Erythroblast (primary cell): ENCODE measurements around the gene KLF4.
"Not testable (repeated sequence)": the region's sequence is repeated elsewhere in the genome, so short reads cannot be mapped to it uniquely, and the experiment has no call there.

Experiments
- DNase-seq, 2 experiments: peaks; one replicate each; lab custom pipeline; 2025; lab: John Stamatoyannopoulos, UW
- GATA1 ChIP-seq: IDR thresholded peaks from 2 replicates; pipeline ENCODE4 v1.6.1; 2011; ENCODE audit warnings: low read depth, mild to moderate bottlenecking, control low read depth, low read length, moderate library complexity
- POLR2A ChIP-seq: IDR thresholded peaks from 2 replicates; pipeline ENCODE4 v1.6.1; 2011; ENCODE audit warnings: mild to moderate bottlenecking, low read length

Gene KLF4

DNA sequence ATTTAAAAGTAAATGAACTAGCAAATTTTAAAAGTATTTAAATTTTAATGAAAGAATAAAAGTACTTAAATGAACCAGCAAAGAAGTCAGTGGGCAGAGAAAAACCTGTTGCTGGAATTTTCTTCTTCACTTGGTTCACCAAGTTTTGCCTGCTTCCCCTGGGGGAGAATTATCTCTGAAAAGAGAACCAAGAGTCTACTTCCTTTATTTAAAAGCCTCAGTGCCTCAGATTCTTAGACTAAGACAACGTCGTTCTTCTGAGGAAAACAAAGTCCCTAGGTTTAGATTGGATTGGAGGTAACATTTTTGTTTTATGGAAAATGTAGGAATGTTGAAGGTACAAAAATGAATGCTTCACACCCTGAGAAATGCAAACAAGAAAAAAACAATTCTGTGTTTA is 7.4 kb upstream of the KLF4 start:
- no peak for TF ChIP-seq GATA1
- TF ChIP-seq POLR2A = no peak
- no peak for DNase-seq

DNA sequence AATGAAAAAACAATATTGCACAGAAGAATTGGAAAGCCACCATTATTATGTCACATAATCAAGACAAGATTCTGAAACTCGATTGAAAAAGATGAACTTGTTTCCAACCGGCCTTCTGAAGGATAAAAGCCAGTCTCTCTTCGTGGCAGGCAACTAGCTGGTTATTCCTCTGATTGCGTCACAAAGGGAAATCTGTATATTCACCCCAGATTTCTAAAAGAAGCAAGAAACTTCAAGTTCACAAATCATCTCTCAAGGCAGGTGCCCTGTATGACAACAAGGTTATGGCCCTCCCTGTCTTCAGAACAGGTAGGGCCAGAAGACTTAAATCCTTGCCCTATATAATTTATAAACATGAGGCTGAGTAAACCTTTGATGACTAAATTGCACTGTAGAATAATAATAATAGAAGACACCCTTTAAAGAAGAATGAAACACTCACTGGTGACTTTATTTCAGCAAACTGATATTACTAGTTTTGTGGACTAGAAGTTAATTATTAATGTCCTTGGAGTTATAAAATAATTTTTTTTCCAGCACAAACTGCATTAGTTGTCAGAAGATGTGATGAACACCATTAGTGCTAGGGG is 2.9 kb upstream of the KLF4 start:
- no peak for TF ChIP-seq POLR2A
- no peak for TF ChIP-seq GATA1
- no peak for DNase-seq

DNA sequence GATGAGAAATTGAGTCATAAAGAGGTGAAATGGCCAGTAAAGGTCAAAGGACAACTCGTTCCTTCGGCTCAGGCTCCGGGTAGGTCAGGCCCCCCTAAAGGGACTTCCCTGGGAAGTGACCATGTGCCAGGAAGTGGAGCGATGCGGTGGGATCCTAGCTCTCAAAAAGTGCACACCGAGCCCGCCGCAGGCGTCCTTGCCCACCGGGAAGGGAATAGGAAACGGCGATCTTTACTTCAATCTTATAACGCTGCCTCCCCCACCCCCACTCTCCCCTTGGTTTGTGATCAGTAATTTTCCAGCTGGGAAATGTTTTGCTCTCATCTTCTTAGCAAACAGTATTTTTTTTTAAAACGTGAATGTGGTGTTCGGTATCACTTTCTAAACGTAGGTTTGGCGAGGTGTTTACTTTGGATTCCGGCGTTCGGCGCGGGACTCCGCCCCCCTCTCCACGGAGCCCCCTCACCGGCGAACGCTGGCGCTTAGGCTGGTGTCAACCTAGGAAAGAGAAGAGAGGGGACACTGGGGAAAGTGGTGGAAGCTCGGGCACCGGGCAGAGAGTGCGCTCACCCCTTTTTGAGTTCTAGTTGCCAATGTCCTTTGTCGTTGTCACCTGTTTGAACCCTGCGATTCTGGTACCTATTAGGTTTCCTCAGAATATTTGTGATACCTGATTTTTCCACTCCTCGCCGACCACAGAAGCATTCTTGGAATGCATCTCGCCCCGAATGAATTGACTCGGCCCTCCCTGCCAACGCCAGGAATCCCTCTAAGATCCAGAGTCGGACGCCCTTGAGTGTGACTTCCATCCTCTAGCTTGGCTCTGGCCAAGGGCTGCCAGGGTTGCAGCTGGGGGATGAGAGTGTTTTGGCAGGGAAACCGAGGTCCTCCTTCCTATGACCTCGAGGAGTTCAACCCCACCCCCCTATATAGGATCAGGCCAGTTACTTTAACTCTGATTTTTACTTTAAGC is 1.8 kb upstream of the KLF4 start:
- TF ChIP-seq GATA1 = no peak
- TF ChIP-seq POLR2A = no peak
- no peak for DNase-seq

DNA sequence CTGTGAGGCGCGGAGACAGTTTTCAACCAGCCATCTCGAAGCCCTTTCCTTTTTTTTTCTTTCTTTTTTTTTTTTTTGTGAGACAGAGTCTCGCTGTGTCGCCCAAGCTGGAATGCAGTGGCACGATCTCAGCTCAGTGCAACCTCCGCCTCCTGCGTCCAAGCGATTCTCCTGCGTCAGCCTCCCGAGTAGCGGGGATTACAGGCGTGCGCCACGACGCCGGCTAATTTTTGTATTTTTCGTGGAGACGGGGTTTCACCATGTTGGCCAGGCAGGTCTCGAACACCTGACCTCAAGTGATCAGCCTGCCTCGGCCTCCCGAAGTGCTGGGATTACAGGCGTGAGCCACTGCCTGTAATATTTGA is 1.0 kb upstream of the KLF4 start:
- DNase-seq = not testable (repeated sequence)

DNA sequence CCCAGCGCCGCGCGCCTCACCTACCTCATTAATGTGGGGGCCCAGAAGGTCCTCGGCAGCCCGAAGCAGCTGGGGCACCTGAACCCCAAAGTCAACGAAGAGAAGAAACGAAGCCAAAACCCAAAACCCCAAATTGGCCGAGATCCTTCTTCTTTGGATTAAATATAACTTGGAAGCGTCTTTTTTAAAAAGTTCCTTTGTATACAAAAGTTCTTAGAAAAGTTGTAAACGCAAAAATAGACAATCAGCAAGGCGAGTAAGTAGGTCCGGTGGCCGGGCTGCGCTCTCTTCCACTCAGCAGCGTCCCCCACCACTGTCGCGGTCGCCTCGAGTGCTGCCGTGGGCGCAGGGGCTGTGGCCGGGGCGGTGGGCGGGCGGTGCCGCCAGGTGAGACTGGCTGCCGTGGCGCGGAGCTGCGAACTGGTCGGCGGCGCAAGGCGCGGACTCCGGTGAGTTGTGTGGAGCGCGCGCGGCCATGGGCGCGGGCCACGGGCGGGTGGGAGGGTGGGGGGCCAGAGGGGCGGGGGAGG is 360 bp downstream of the KLF4 start:
- no peak for DNase-seq
- TF ChIP-seq GATA1 = no peak
- no peak for TF ChIP-seq POLR2A

DNA sequence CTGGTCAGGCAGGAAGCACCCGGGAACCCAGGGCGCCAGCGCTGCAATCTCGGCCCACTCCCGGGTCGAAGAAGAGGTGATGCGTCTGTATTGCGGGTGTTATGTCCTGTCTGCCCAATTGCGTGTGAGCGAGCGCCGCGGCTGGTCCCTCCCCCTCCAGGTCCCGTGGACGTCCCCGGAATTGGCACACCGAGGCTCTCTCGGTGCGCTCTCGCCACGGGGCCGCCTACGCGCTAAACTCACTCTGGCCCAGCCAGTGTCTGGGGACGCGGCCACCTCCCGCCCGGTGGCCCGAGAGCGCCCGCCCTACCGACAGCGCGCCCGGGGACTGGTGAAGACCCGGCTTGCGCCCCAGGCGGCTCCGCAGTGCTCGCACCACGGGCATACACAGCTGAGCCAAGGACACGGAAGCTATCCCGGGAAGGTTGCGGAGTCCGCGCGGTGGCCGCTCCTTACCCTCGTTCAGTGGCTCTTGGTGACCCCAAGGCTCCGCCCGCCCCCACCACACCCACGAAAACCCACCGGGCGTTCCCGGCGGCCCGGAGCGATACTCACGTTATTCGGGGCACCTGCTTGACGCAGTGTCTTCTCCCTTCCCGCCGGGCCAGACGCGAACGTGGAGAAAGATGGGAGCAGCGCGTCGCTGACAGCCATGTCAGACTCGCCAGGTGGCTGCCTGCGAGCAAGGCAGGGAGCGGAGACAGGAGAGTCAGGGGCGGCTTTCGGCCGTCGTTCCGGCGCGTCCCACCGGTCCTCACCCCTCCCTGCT is 1.0 kb downstream of the KLF4 start:
- DNase-seq = peak; percentile 21 to 35
- TF ChIP-seq POLR2A = no peak
- no peak for TF ChIP-seq GATA1

DNA sequence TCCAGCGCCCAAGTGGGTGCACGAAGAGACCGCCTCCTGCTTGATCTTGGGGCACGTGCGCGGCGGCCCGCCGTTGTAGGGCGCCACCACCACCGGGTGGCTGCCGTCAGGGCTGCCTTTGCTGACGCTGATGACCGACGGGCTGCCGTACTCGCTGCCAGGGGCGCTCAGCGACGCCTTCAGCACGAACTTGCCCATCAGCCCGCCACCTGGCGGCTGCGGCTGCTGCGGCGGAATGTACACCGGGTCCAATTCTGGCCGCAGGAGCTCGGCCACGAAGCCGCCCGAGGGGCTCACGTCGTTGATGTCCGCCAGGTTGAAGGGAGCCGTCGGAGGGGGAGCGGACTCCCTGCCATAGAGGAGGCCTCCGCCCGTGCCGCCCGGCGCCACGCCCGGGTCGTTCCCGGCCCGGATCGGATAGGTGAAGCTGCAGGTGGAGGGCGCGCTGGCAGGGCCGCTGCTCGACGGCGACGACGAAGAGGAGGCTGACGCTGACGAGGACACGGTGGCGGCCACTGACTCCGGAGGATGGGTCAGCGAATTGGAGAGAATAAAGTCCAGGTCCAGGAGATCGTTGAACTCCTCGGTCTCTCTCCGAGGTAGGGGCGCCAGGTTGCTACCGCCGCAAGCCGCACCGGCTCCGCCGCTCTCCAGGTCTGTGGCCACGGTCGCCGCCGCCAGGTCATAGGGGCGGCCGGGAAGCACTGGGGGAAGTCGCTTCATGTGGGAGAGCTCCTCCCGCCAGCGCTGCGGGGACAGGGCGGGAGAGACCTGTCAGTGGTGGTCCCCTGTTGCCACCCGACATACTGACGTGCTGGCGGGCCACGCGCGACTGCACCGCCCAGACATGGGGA is 1.8 kb downstream of the KLF4 start:
- DNase-seq = peak; percentile 60
- TF ChIP-seq GATA1 (no peak), POLR2A (no peak)

DNA sequence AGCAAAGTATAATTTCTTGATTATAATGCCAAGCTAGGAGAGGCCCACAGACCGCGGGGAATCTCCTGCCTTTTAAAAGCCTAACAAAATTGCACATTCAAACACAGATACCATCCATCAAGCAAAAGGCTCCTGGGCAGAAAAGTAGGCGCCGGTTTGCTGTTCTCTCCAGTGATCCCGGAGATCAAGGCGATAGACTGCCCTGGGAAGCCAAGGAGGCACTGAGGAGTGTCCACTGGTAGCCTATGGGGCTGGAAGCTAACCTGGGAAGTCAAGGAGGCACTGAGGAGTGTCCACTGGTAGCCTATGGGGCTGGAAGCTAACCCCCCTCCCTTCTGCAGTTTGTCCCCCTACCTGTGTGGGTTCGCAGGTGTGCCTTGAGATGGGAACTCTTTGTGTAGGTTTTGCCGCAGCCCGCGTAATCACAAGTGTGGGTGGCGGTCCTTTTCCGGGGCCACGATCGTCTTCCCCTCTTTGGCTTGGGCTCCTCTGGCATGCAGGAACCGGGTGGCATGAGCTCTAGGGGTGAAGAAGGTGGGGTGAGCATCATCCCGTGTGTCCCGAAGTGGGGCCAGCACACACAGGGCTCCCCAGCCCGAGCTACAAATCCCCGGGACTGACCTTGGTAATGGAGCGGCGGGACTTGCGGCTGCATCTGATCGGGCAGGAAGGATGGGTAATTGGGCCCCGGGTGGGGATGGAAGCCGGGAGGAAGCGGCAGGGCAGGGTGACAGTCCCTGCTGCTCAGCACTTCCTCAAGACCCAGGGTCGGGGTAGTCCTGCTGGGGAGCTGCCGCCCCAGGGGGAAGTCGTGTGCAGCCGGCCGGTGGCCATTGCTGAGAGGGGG is 2.7 kb downstream of the KLF4 start:
- DNase-seq = no peak
- no peak for TF ChIP-seq GATA1
- TF ChIP-seq POLR2A = no peak

DNA sequence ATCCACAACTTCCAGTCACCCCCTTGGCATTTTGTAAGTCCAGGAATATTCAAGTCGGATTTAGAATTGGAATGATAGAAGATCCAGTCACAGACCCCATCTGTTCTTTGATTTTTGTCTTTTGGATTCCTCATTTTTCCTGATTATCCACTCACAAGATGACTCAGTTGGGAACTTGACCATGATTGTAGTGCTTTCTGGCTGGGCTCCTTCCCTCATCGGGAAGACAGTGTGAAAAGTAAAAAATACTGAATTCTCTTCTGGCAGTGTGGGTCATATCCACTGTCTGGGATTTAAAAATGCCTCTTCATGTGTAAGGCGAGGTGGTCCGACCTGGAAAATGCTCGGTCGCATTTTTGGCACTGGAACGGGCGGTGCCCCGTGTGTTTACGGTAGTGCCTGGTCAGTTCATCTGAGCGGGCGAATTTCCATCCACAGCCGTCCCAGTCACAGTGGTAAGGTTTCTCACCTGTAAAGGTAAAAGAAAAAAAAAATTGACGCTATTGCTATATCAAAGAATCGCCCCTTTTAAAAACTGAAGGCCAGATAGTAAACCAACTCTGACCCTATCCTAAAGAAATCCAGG is 4.0 kb downstream of the KLF4 start:
- no peak for DNase-seq
- TF ChIP-seq POLR2A = no peak
- TF ChIP-seq GATA1 = no peak

DNA sequence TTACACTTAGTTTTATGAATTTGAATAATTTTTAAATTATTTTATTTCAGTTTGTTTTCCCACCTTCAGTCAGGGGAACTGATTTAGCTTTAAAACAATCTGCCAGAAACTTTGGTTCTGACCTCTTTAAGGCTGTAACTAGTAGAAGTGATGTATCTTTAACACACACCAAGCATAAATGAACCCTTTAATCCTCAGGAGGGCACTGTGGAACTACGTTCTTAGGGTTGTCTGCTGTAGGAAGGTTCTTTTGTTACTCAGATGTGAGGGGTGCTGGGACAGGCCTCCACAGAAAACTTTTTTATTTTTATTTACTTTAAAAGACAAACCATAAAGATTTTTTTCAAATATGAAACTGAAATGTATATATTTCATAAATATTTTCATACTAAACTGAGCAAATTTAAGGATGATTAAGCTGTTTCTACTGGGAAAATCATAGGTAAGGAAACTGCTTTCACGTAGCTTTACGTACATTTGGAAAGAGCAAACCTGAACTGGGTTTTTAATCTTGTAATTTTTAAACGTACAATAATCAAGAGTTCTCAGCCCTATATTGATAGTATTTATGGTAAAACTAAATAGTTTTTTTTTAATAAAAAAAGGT is 5.3 kb downstream of the KLF4 start:
- no peak for TF ChIP-seq GATA1
- no peak for TF ChIP-seq POLR2A
- DNase-seq = peak; percentile 22 to 60

DNA sequence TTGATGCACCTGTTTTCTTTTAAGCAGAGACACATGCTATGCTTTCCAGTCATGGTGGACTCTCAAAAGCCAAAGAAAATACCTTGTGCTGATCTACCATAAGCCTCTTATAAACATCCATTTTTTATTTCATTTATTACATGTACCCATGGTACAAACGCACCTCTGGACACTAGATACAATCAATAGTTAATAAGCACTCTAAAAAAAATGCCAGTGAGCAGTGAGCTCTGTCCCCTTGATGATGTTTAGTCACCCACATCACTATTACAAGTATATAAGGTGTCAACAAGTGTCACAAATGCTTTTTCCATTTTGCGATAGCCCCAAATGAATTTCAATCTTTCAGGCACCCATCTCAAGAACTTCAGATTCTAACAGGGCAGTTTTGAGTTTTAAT is 5.9 kb downstream of the KLF4 start:
- no peak for TF ChIP-seq POLR2A
- DNase-seq = no peak

DNA sequence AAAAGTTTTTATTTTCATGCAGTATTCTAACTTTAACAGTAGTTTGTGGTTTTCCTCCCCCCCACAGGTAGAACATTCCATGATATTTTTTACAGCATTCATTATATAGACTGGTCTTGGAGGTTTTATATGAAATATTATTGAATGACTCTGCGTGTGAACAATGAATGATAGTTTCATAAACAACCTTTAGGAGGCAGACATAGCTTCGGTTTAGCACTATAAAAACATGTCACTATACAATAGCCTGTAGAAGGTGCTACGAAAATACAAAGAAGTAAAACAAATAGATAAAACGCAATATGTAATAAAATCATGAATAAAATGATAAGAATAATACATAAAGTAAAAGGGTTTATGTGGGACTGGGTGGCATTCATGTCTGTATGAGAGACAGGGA is 8.5 kb downstream of the KLF4 start:
- DNase-seq = no peak
- TF ChIP-seq GATA1 (no peak), POLR2A (no peak)
